ENCODE results near the gene CUL9.

The CUL9 gene

DNA sequence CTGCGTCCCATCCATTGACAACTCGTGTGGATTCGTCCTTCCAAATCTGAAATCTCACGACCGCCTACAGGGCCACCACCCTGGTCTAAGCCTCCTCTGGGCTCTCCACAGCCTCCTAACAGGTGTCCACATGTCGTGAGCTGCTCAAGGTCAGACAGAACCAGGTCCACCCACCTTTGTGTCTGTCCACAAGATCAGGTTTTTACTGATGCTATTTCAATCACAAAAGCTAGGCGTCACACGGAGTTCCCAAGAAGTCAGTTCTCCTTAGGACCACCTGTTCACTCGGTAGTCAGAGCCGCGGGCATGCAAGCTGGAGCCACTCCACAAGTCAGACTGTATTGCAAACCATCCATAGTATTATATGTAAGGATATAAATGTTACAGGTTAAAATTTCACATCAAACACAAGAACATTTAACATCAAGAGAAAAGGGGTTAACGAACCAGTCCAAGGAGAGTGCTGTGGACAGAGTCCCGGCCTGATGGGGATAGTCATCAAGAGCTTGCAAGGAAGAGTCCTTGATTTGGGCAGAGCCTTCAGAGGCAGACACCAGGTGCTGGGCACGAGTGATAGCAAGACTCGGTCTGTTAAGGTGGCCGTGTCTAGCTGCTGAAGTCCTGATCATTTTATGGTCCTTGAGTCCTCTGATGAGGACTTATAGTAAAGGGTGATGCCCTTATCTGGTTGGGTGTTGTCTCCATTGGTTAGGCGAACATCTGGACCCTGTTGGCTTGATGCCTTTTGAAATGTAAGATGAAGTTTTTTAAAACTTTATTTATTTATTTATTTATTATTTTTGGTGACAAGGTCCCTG, 48.0 kb downstream of the CUL9 start:
- no peak for DNase-seq (ENCODE audit: low spot score)

DNA sequence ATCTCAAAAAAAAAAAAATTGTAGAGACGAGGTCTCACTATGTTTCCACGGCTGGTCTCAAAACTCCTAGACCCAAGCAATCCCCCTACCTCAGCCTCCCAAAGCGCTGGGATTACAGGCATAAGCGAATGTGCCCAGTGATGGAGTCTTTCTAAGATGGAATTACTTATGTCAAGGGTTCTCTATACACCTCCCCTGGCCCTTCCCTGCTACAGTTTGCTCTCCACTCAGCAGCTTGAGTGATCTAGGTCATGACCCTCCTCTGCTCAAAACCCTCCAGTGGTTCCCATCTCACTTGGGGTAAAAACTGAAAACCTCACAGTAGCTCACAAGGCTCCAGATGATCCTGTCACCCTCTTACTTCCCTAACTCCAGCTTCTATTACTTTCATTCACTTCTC, 49.1 kb downstream of the CUL9 start:
- DNase-seq (ENCODE audit: low spot score): no peak

DNA sequence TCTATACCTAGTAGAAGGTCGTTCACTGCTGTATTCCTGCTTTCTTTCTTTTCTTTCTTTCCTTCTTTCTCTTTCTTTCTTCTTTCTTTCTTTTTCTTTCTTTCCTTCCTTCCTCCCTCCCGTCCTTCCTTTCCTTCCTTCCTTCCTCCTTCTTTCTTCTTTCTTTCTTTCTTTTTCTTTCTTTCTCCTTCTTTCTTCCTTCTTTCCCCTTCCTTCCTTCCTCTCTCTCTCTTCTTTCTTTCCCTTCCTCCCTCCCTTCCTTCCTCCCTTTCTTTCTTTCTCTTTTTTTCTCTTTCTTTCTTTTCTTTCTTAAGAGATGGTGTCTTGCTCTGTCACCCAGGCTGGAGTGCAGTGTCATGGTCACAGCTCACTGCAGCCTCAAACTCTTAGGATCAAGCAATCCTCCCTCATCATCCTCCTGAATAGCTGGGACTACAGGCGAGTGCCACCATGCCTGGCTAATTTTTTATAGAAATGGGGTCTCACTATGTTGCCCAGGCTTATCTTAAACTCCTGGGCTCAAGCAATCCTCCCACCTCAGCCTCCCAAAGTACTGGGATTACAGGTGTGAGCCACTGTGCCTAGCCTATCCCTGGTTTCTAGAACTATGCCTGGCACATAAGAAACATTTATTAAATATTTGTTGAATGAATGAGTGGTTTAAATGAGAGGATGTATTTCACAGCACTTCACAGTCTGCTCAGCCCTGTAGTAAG, 49.9 kb downstream of the CUL9 start:
- DNase-seq (ENCODE audit: low spot score): no peak

DNA sequence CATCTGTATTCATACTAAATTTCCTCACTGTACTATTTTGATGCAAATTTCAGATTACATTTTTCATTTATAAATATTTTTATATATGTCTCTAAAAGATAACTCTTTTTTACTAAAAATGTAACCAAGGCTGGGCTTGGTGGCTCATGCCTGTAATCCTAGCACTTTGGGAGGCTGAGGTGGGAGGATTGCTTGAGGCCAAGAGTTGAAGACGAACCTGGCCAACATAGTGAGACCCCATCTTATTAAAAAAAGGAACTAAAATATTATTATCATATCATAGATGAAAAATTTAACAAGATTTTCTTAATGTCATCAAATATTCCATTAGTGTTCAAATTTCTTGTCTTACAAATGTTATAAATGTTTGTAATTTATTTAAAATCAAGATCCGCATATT, 53.8 kb downstream of the CUL9 start:
- no peak for DNase-seq (ENCODE audit: low spot score)

DNA sequence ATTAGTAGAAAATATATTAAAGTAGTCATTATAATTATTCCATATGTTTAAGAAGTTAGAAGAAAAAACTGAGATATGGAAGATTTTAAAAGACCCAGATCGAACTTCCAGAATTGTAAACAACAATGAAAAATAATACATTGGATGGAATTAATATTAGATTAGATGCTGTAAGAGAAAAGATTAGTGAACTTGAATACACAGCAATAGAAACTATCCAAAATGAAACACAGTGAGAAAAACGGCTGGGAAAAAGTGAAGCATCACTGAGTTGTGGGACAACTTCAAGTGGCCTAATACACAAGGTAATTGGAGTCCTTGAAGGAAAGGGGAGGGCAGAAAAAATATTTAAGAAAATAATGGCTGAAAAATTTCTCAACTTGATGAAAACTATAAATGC, 57.1 kb downstream of the CUL9 start:
- no peak for DNase-seq (ENCODE audit: low spot score)

GRCh38 chr6:43240950-43241349, 59.0 kb downstream of the CUL9 start:
- no peak for DNase-seq (ENCODE audit: low spot score)

DNA sequence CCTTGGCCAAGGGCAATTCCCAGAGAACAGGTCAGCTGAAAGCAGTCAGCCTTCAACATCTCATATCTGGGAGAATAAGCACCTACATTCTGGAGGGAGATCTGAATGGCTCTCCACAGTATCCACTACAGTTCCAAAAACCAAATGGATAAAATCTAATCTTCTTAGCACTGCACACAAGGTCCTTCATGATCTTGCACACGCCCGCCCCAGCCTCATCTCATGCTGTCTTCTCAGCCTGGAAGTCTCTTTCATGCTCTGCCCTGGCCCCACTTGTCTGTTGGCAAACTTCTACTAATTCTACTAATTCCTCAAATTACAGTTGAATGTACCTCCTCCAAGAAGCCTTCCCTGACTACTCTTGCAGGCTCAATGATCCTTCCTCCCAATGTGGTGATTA, 59.5 kb downstream of the CUL9 start:
- no peak for DNase-seq (ENCODE audit: low spot score)

- DNase-seq (ENCODE audit: low spot score): no peak
These were observed 61.1 kb downstream of the CUL9 start, which contains the start of gene TTBK1 for GRCh38 chr6:43242908-43243663. Gene TTBK1 (plus strand): TSS chr6:43243481. CDS start chr6:43246661, 3,180 bp downstream.

- DNase-seq (ENCODE audit: low spot score): no peak
These were observed 61.8 kb downstream of the CUL9 start for GRCh38 chr6:43243664-43244321.

DNA sequence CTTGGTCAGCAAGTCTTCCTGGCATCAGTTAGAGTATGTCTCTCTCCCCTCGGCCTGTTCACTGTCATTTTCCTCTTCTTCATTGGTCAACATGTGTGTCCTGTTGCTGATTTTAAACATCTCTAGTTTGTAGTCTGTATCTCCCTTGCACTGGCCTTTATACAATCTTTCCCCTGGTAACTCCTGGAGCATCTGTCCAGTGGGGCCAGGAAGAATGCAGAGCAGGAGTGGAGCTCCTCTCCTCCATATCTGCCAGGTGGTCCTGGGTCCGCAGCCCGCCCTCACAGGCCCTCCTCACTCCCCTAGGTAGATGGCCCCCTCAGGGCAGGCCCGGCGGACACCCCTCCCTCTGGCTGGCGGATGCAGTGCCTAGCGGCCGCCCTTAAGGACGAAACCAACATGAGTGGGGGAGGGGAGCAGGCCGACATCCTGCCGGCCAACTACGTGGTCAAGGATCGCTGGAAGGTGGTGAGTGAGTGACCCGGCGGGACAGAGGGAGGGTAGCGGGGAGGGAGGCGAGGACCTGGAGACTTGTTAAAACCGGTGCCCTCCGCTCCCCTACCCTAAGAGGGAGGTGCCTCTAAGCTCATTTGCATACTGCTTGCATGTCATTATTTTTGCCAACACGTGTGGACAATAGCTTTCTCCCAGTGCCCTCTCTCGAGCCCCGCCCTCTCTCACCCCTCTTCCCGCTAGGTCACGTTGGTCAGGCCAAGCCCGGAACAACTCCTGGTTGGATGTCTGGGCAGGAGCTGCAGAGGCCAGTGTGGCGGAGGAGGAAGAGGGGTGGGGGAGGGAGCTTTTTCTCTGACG, 64.5 kb downstream of the CUL9 start:
- peak; percentile 62 for DNase-seq (ENCODE audit: low spot score)

- DNase-seq (ENCODE audit: low spot score): peak; percentile 90
These were observed 65.4 kb downstream of the CUL9 start for GRCh38 chr6:43247114-43247999.

- no peak for DNase-seq (ENCODE audit: low spot score)
These were observed 66.1 kb downstream of the CUL9 start for GRCh38 chr6:43248101-43248500.

- DNase-seq (ENCODE audit: low spot score): no peak
These were observed 66.8 kb downstream of the CUL9 start for GRCh38 chr6:43248791-43249190.

- DNase-seq (ENCODE audit: low spot score): no peak
These were observed 69.0 kb downstream of the CUL9 start for GRCh38 chr6:43250992-43251373.

- DNase-seq (ENCODE audit: low spot score): no peak
These were observed 71.4 kb downstream of the CUL9 start for GRCh38 chr6:43253401-43253800.

DNA sequence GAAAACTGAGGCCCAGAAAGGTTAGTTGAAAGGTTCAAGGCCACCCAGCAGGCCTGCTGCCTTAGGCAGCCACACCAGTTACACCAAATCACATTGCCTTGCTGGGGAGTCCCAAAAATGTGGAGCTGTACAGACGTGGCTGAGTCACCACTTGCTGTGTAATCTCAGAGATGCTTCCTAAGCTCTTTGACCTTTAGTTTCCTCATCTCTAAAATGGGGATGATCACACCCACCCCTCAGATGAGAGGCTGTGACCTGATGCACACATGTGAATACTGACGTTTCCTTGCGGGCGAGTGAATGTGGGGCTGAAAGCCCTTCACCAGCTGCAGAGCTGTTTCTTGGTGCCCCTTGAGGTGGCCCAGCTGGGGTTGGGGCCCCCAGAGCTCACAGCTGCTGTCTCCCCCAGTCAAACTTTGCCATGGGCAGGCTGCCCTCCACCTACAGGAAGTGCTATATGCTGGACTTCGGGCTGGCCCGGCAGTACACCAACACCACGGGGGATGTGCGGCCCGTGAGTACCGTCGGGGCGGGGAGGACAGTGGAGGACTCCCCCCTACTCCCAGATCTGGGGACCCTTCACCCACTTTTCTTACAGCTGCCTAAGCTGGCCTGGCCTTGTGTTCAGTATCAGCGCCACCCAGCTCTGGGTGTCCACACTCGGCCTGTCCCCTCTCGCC, 72.3 kb downstream of the CUL9 start:
- DNase-seq (ENCODE audit: low spot score): no peak

- no peak for DNase-seq (ENCODE audit: low spot score)
These were observed 72.8 kb downstream of the CUL9 start for GRCh38 chr6:43254846-43255245.

- DNase-seq (ENCODE audit: low spot score): no peak
These were observed 73.5 kb downstream of the CUL9 start for GRCh38 chr6:43255408-43256054.

DNA sequence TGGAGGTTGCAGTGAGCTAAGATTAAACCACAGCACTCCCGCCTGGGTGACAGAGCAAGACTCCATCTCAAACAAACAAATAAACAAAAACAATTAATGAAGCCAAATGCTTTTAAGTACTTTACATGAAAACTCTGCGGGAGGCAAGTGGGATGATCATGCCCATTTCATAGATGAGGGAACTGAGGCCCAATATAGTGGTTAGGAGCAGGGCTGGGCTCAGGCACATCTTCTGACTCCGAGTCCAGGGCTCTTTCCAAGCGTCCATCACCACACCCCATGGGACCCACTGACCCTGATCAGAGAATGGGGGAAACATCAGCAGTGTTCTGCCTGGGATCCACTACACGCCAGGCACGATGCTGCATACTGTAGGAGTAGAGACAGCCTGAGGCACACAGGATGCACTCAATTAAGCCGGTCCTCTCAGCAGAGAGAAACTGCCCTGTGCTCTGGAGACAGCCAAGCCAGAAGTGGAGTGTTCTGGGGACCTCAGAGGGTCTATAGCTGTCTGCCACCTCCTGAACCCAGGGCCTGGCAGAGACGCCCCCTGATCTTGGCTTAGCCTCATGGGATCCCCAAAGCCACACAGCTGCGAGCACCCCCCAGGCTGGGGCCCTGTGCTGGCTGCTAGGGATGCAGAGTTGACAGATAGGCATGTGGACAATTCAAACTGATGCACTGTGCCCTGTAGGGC, 74.8 kb downstream of the CUL9 start:
- DNase-seq (ENCODE audit: low spot score): no peak
